GM23338 (cell line): ENCODE results near the gene SH3BP4. TPM values are rescaled to one million over a fixed set of nuclear protein-coding genes. Genes with fewer than 3 reads are reported as not detected.

ENCODE experiments used
- ATAC-seq: fragments of 200-7000 bp; cut with Tn5 transposase; 3 replicates; pipeline ENCODE4 v1.9.1; 2020
- DNase-seq: peaks from one replicate; pipeline ENCODE4 v3.0.0-alpha.2; 2015; ENCODE audit warnings: low spot score
- H2AFZ ChIP-seq: fragments of 200-600 bp; sonication (generic); 2 replicates; pipeline ENCODE4 v1.8.0; 2016; ENCODE audit warnings: antibody characterized with exemption, mild to moderate bottlenecking, moderate library complexity
- H3F3A ChIP-seq: fragments of 200-600 bp; sonication (generic); replicated peaks from 2 replicates; pipeline ENCODE4 v1.8.0; 2017; ENCODE audit warnings: antibody characterized with exemption, mixed run types, low read depth
- H3K27ac ChIP-seq: fragments of 200-600 bp; sonication (generic); 2 replicates; pipeline ENCODE4 v1.6.1; 2016; ENCODE audit warnings: low read depth
- H3K27me3 ChIP-seq: fragments of 200-600 bp; sonication (generic); 2 replicates; pipeline ENCODE4 v1.8.0; 2016; ENCODE audit warnings: mild to moderate bottlenecking, mixed run types, moderate library complexity; ENCODE audit not compliant: insufficient read depth
- H3K36me3 ChIP-seq: fragments of 200-600 bp; sonication (generic); 2 replicates; pipeline ENCODE4 v1.8.0; 2016; ENCODE audit warnings: mild to moderate bottlenecking; ENCODE audit not compliant: insufficient read depth
- H3K4me1 ChIP-seq: fragments of 200-600 bp; sonication (generic); 2 replicates; pipeline ENCODE4 v1.8.0; 2016; ENCODE audit warnings: mild to moderate bottlenecking, moderate library complexity; ENCODE audit not compliant: insufficient read depth
- H3K4me2 ChIP-seq: fragments of 200-600 bp; sonication (generic); 2 replicates; pipeline ENCODE4 v1.7.1; 2017; ENCODE audit warnings: mixed run types
- H3K4me3 ChIP-seq: fragments of 200-600 bp; sonication (generic); 2 replicates; pipeline ENCODE4 v1.6.1; 2016; ENCODE audit warnings: mixed run types
- H3K79me2 ChIP-seq: fragments of 200-600 bp; sonication (generic); replicated peaks from 2 replicates; pipeline ENCODE4 v1.8.0; 2017; ENCODE audit warnings: mild to moderate bottlenecking; ENCODE audit not compliant: insufficient read depth
- H3K9me2 ChIP-seq: fragments of 200-600 bp; sonication (generic); 2 replicates; pipeline ENCODE4 v1.8.0; 2017; ENCODE audit not compliant: insufficient read depth
- H4K20me1 ChIP-seq: fragments of 200-600 bp; sonication (generic); replicated peaks from 2 replicates; pipeline ENCODE4 v1.8.0; 2017; ENCODE audit warnings: mild to moderate bottlenecking; ENCODE audit not compliant: insufficient read depth
- H3K27ac Mint-ChIP-seq: 2 replicates; pipeline ENCODE4 v1.8.0; 2020; ENCODE audit warnings: inconsistent platforms, mild to moderate bottlenecking, moderate library complexity, mixed read lengths
- H3K27me3 Mint-ChIP-seq: 3 replicates; pipeline ENCODE4 v1.8.0; 2022; ENCODE audit warnings: low read depth, mild to moderate bottlenecking, moderate library complexity, mixed read lengths, inconsistent platforms; ENCODE audit not compliant: insufficient read depth, poor library complexity
- H3K36me3 Mint-ChIP-seq: 3 replicates; pipeline ENCODE4 v1.8.0; 2021; ENCODE audit warnings: low read depth, mild to moderate bottlenecking, inconsistent platforms, moderate library complexity, mixed read lengths
- H3K4me1 Mint-ChIP-seq: 3 replicates; pipeline ENCODE4 v1.8.0; 2020; ENCODE audit warnings: mild to moderate bottlenecking, inconsistent platforms, mixed read lengths
- H3K4me3 Mint-ChIP-seq: 3 replicates; pipeline ENCODE4 v1.8.0; 2021; ENCODE audit warnings: moderate library complexity, mild to moderate bottlenecking, inconsistent platforms, mixed read lengths
- H3K9me3 Mint-ChIP-seq: 3 replicates; pipeline ENCODE4 v1.8.0; 2020; ENCODE audit warnings: moderate library complexity, mild to moderate bottlenecking, inconsistent platforms, mixed read lengths
- EZH2phosphoT487 ChIP-seq: fragments of 200-600 bp; sonication (generic); IDR thresholded peaks from one replicate; pipeline ENCODE4 v1.8.1; 2018; ENCODE audit warnings: antibody characterized with exemption; ENCODE audit not compliant: unreplicated experiment
- JUNB ChIP-seq: IDR thresholded peaks from one replicate; pipeline ENCODE4 v1.6.1; 2016; ENCODE audit warnings: antibody characterized with exemption; ENCODE audit not compliant: unreplicated experiment
- POLR2AphosphoS5 ChIP-seq: IDR thresholded peaks from 2 replicates; pipeline ENCODE4 v1.6.1; 2016; ENCODE audit warnings: antibody characterized with exemption, low read depth
- STAT1 ChIP-seq: IDR thresholded peaks from one replicate; pipeline ENCODE4 v1.6.1; 2016; ENCODE audit warnings: antibody characterized with exemption; ENCODE audit not compliant: unreplicated experiment
- polyA plus RNA-seq: library from polyadenylated mRNA; unstranded; fragments of >200 nt; fragmentation: Nextera tagmentation; extraction: Ambion mirVana; gene quantifications from 2 replicates; pipeline ENCODE4 v1.2.1, GENCODE V29; 2016
- total RNA-seq: library from RNA; depleted of rRNA; stranded (reverse); fragments of >200 nt; shearing (Covaris generic); gene quantifications from 2 replicates; pipeline ENCODE4 v1.2.3, GENCODE V29; 2014
- TF ChIP-seq, protein P1 (sequence below): fragments of 250-450 bp; sonication (Bioruptor Pico); IDR thresholded peaks from 2 replicates; pipeline ENCODE4 v1.5.0; 2020; ENCODE audit warnings: mild to moderate bottlenecking, moderate library complexity
- TF ChIP-seq, protein P2 (sequence below), 2 experiments: fragments of 200-600 bp in 1 of 2; sonication (generic) in 1 of 2; conservative IDR thresholded peaks; 2 replicates each; pipeline versions ENCODE4 v1.5.1 to v1.6.1; 2016 to 2017; ENCODE audit warnings: antibody characterized with exemption in 2 of 2, low read depth in 2 of 2, mild to moderate bottlenecking in 2 of 2, moderate library complexity in 1 of 2
- TF ChIP-seq, protein P3 (sequence below): IDR thresholded peaks from 2 replicates; pipeline ENCODE4 v1.6.1; 2016; ENCODE audit warnings: antibody characterized with exemption

Gene SH3BP4
- total and polyA plus RNA-seq, 2 experiments from 2014 or later, result 15.6 to 50.9 TPM

DNA sequence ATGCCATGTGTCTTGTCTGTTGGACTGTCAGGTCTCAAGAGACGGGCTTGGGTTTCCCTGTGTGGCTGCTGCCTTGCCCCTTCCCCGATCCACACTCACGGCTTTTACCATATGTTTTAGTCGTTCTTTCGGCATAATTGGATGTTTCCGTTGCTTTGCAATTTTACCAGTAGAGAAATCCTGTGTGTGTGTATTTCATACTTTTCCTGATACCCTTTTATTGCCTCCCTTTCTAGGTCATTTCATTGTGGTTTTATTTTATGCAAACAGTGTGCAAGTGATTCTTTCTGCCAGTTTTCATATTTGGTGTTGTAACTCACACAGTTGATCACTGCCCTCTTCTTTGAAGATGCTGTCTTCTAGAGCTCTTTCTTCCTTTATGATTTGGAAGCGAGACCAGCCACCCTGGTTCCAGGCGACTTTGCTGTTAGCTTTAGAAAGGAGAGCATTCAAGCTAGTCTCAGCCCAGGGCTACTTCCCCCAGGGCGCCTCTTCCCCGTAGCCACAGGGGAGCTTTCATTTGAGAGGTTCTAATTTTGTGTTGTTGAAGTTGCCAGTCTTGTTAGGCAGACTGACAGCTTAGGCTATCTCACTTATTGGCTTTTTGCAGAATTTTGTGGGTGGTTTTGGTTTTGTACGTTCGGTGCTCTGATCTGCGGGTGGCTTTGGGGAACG lies 17.0 kb downstream of the SH3BP4 start:
- no peaks in the 10 kb centered on the region for H3K27me3 ChIP-seq
- no peaks in the 10 kb centered on the region for H3K9me2 ChIP-seq
- TF ChIP-seq STAT1 (no peak), JUNB (no peak)
- TF ChIP-seq, protein P1, sequence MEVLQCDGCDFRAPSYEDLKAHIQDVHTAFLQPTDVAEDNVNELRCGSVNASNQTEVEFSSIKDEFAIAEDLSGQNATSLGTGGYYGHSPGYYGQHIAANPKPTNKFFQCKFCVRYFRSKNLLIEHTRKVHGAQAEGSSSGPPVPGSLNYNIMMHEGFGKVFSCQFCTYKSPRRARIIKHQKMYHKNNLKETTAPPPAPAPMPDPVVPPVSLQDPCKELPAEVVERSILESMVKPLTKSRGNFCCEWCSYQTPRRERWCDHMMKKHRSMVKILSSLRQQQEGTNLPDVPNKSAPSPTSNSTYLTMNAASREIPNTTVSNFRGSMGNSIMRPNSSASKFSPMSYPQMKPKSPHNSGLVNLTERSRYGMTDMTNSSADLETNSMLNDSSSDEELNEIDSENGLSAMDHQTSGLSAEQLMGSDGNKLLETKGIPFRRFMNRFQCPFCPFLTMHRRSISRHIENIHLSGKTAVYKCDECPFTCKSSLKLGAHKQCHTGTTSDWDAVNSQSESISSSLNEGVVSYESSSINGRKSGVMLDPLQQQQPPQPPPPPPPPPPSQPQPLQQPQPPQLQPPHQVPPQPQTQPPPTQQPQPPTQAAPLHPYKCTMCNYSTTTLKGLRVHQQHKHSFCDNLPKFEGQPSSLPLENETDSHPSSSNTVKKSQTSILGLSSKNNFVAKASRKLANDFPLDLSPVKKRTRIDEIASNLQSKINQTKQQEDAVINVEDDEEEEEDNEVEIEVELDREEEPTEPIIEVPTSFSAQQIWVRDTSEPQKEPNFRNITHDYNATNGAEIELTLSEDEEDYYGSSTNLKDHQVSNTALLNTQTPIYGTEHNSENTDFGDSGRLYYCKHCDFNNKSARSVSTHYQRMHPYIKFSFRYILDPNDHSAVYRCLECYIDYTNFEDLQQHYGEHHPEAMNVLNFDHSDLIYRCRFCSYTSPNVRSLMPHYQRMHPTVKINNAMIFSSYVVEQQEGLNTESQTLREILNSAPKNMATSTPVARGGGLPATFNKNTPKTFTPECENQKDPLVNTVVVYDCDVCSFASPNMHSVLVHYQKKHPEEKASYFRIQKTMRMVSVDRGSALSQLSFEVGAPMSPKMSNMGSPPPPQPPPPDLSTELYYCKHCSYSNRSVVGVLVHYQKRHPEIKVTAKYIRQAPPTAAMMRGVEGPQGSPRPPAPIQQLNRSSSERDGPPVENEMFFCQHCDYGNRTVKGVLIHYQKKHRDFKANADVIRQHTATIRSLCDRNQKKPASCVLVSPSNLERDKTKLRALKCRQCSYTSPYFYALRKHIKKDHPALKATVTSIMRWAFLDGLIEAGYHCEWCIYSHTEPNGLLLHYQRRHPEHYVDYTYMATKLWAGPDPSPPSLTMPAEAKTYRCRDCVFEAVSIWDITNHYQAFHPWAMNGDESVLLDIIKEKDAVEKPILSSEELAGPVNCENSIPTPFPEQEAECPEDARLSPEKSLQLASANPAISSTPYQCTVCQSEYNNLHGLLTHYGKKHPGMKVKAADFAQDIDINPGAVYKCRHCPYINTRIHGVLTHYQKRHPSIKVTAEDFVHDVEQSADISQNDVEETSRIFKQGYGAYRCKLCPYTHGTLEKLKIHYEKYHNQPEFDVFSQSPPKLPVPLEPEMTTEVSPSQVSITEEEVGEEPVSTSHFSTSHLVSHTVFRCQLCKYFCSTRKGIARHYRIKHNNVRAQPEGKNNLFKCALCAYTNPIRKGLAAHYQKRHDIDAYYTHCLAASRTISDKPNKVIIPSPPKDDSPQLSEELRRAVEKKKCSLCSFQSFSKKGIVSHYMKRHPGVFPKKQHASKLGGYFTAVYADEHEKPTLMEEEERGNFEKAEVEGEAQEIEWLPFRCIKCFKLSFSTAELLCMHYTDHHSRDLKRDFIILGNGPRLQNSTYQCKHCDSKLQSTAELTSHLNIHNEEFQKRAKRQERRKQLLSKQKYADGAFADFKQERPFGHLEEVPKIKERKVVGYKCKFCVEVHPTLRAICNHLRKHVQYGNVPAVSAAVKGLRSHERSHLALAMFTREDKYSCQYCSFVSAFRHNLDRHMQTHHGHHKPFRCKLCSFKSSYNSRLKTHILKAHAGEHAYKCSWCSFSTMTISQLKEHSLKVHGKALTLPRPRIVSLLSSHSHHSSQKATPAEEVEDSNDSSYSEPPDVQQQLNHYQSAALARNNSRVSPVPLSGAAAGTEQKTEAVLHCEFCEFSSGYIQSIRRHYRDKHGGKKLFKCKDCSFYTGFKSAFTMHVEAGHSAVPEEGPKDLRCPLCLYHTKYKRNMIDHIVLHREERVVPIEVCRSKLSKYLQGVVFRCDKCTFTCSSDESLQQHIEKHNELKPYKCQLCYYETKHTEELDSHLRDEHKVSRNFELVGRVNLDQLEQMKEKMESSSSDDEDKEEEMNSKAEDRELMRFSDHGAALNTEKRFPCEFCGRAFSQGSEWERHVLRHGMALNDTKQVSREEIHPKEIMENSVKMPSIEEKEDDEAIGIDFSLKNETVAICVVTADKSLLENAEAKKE, result no peak
- no peak overlapping the region for H3K4me3 Mint-ChIP-seq
- H3K36me3 Mint-ChIP-seq, result peaks cover 10% of the 10 kb centered on the region; the same call in 1 of the 3 replicates
- peak overlapping the region; percentile 57 for H3K4me2 ChIP-seq
- no peak overlapping the region for H3K4me3 ChIP-seq
- H2AFZ ChIP-seq, result no peak overlapping the region
- H3K27ac Mint-ChIP-seq, result 0 out of 2 replicates have a peak overlapping the region, but pooled peaks have one; percentile 4
- peaks cover 3% of the 10 kb centered on the region for H3K27me3 Mint-ChIP-seq
- H3K9me3 Mint-ChIP-seq, result no peaks in the 10 kb centered on the region
- H4K20me1 ChIP-seq, result peaks cover 67% of the 10 kb centered on the region
- ATAC-seq (peak; percentile 71), DNase-seq (no peak)
- H3K27ac ChIP-seq, result peak overlapping the region; percentile 85
- H3K79me2 ChIP-seq, result peaks cover 100% of the 10 kb centered on the region
- no peaks in the 10 kb centered on the region for H3K36me3 ChIP-seq
- H3K4me1 Mint-ChIP-seq, result peaks cover 49% of the 10 kb centered on the region
- peaks cover 35% of the 10 kb centered on the region for H3K4me1 ChIP-seq
- H3F3A ChIP-seq, result no peaks in the 10 kb centered on the region; the same call in 1 of the 2 replicates

DNA sequence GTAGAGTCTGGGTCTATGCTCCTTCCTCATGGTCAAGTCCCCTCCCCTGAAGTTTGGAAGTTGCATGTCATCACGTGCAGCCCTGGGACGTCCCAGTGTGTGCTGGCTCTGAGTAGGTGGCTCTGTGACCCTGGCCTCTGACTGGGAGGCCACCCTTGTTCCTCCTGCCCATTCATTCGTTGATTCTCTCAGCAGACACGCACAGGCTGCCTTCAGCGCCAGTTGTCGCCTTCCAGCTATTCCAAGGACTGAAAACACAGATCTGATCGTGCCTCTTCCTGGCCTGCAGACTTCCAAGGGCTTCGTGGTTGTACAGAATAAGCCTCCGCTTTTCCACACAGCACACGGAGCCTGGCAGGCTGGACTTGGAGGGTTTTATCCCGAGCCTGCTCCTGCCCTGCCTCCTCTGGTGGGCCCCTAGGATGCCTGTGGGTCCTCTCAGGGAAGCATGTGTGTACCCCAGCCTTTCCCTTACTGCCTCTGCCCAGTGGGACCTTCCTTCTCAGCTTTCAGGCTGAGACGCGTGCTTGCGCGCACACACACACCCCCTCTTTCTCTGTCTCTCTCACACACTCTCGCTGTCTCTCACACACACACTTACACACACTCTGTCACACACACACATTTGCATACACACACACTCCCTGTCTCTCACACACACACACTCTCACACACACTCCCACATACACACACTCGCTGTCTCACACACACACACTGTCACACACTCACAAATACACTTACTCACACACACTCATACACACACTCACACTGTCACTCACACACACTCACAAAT lies 17.7 kb downstream of the SH3BP4 start:
- Mint-ChIP-seq H3K4me1 (peaks cover 44% of the 10 kb centered on the region), H3K27me3 (peaks cover 3% of the 10 kb centered on the region), H3K27ac (peak overlapping the region; percentile 4; the same call in 1 of the 2 replicates), H3K36me3 (peaks cover 10% of the 10 kb centered on the region; the same call in 1 of the 3 replicates), H3K4me3 (no peak overlapping the region), H3K9me3 (no peaks in the 10 kb centered on the region)
- H3K79me2 ChIP-seq, result peaks cover 100% of the 10 kb centered on the region
- peak overlapping the region; percentile 85 for H3K27ac ChIP-seq
- no peak overlapping the region for H2AFZ ChIP-seq
- peak; percentile 32 for ATAC-seq
- no peaks in the 10 kb centered on the region; the same call in 1 of the 2 replicates for H3F3A ChIP-seq
- H3K27me3 ChIP-seq, result no peaks in the 10 kb centered on the region
- H3K4me3 ChIP-seq, result no peak overlapping the region
- H3K4me2 ChIP-seq, result peak overlapping the region; percentile 57
- peaks cover 41% of the 10 kb centered on the region for H3K4me1 ChIP-seq
- peaks cover 61% of the 10 kb centered on the region for H4K20me1 ChIP-seq
- H3K36me3 ChIP-seq, result no peaks in the 10 kb centered on the region
- H3K9me2 ChIP-seq, result no peaks in the 10 kb centered on the region
- no peak for DNase-seq
- TF ChIP-seq, protein P2, sequence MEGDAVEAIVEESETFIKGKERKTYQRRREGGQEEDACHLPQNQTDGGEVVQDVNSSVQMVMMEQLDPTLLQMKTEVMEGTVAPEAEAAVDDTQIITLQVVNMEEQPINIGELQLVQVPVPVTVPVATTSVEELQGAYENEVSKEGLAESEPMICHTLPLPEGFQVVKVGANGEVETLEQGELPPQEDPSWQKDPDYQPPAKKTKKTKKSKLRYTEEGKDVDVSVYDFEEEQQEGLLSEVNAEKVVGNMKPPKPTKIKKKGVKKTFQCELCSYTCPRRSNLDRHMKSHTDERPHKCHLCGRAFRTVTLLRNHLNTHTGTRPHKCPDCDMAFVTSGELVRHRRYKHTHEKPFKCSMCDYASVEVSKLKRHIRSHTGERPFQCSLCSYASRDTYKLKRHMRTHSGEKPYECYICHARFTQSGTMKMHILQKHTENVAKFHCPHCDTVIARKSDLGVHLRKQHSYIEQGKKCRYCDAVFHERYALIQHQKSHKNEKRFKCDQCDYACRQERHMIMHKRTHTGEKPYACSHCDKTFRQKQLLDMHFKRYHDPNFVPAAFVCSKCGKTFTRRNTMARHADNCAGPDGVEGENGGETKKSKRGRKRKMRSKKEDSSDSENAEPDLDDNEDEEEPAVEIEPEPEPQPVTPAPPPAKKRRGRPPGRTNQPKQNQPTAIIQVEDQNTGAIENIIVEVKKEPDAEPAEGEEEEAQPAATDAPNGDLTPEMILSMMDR (conservative IDR thresholded peaks at IDR 0.05; ENCODE audit: low read depth in 2 of 2), result no peak
- TF ChIP-seq JUNB (no peak), POLR2AphosphoS5 (no peak), EZH2phosphoT487 (no peak)
- TF ChIP-seq, protein P3, sequence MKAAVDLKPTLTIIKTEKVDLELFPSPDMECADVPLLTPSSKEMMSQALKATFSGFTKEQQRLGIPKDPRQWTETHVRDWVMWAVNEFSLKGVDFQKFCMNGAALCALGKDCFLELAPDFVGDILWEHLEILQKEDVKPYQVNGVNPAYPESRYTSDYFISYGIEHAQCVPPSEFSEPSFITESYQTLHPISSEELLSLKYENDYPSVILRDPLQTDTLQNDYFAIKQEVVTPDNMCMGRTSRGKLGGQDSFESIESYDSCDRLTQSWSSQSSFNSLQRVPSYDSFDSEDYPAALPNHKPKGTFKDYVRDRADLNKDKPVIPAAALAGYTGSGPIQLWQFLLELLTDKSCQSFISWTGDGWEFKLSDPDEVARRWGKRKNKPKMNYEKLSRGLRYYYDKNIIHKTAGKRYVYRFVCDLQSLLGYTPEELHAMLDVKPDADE, result no peak
